ENCODE measurements around the gene CD44.

GRCh38 chr11:35193767-35194166 lies 54.8 kb downstream of the CD44 start:
- TF ChIP-seq CTCF (IDR thresholded peaks at IDR 0.05 in 4 of 5, conservative IDR thresholded peaks at IDR 0.05 in 1 of 5) (no peak), POLR2A (IDR thresholded peaks at IDR 0.05) (no peak)

Data from gastrocnemius medialis (tissue), 4 donors.